ENCODE measurements around the gene PAK6.
A peak's percentile ranks its signal among the peaks of the same experiment; 100 is the strongest.

The PAK6 gene

DNA sequence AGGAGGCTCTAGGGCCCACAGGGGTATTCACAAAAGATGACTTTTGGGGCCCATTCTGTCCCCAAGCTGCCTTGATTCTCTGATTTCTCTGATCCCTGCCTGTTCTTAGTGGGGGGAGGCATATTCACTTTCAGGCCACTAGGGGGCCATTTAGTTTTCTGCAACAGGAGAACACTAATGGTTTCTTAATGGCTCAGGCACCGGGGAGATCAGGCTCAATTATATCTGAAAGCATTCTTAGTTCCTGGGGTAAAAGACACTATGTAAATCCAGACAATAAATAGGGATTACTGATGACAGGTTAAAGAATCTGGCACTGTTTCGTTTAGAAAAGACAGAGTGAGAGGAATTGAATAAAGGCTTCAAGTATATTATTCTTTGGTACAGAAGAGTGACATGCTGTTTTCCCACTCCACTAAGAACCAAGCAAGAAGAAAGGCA, 82.1 kb downstream of the PAK6 start:
- DNase-seq (ENCODE audit: low read depth, low spot score), result peak; percentile 60
- H3K4me3 ChIP-seq (ENCODE audit: low read length), result no peak overlapping the region

DNA sequence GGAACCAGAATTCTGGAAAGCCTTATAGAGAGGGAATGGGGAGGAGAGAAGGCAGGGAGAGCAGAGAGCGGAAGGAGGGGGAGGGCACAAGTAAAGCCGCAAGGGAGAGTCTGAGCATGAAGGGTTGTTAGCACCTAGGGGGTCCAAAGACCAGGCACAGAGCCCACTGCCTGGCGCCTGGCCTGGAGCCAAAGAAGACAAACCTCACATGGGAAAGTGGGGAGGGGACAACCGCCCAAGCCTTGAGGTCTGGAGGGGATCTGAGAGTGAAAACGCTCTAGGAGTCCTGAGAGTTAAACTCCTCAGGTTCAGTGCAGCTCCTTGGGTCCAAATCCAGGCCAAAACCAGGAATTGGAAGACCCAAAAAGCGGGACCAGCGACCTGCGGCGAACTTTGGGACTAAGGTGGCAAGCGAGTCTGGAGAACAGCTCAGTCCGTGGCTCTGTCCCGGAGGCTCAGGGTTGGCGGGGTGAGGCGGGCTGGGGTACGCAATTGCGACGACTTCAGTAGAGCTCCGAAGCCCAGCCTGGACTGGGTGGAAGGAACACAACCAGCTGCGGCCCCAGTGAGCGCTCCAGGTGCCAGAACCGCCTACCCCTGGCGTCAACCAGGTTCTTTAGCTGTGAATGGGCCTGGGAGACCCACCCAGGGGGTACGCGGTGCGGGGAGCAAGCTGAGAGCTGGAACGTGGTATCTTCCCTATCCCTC, 83.8 kb downstream of the PAK6 start:
- H3K4me3 ChIP-seq (ENCODE audit: low read length), result peak overlapping the region; percentile 38
- DNase-seq (ENCODE audit: low read depth, low spot score), result no peak

DNA sequence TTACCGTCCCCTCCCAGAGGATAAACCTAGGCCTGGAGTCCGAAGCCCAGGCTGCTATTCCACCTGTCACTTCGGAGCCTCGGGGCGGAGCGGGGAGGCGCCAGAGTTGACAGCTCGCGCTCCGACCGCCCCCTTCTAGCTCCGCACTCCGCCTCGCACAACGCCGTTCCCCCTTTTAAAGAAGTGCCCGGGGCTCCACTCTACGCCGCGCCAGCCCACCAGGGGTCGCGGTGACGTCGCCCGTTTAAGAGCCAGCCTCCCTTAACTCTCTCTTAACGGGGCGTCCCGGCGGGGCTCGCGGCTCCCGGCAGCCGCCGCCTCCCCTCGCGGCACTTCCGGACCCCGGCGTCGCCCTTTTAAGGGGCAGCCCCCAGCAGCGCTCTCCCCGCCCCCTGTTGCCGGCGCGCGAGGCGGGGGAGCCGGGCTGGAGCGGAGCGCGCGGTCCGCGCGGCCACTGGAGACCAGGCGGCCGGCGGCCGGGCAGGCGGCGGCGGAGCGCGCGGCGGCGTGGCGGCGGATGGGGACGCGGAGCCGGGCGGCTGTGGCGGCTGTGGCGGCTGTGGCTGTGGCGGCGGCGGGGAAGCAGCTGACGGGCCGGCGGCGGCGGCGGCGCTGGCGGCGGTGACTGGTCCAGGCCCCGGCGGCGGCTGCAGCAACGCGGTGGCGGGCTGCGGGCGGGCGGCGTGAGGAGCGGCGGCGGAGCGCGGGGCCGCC, 84.5 kb downstream of the PAK6 start, which contains the start of gene INAFM2:
TSS of gene INAFM2 (plus strand) at position 454 of the 714 bp plus-strand sequence. CDS start 364 bp downstream, outside the sequence.
- H3K4me3 ChIP-seq (ENCODE audit: low read length), result peak within 1 kb of the TSS; percentile 53
- peak; percentile 93 for DNase-seq (ENCODE audit: low read depth, low spot score)

DNA sequence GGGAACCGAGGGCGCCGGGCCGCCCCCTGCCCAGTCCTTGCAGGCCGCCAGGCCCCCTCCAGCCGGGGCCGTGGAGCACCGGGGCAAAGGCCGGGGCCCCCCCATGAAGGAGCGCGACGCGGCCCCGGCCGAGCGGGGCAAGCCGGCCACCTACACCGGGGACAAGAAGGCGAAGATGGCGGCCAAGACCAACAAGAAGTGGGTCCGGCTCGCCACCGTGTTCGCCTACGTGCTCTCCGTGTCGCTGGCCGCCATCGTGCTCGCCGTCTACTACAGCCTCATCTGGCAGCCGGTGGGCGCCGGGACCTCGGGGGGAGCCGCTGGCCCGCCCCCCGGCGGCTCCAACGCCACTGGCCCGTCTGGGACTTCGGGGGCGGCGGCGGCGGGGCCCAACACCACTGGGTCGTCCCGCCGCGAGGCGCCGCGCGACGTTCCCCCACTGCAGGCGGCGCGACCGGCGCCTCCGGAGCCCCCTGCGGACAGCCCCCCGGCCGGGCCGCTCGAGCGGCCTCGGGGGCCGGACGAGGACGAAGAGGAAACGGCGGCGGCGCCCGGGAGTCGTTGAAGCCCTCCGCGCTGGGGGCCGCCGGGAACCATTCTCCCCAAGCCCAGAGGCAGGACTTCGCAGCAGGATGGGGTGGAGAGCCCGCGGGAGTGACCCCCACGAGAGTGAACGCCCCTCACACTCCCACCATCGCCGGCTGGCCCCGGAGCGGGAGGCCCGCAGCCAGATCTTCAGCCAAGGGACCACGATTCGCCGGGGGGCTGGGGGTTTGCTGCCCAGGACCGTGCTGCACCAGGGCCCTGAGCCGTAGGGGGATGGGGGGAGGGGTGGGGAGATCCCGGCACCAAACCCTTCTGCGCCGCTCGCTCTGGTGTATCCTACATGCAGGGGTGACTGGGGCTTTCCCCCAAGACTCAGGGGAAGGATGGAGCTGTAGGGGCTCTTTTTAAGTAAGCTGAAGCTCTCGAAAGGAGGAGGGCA, 85.4 kb downstream of the PAK6 start:
- H3K4me3 ChIP-seq (ENCODE audit: low read length), result peak overlapping the region; percentile 53
- DNase-seq (ENCODE audit: low read depth, low spot score), result no peak

DNA sequence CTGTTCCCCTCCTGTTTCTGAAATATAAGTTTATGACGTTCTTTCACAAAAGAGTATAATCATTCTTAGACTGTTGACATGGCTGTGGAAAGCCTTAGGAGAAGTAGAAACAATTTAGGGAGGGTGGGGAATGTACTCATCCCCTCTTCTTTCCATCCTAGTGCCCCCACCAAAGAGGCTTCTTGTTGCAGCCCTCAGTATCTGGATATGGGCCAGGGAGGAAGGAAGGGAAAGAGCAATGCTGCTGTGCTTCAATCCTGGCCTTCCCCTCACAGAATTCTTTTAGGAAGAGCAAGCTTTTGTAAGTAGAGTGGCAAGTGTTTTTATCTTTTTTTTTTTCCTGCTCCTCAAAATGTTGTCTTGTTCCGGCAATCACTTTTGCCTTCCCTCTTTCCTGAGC, 86.3 kb downstream of the PAK6 start:
- no peak overlapping the region for H3K4me3 ChIP-seq (ENCODE audit: low read length)
- no peak for DNase-seq (ENCODE audit: low read depth, low spot score)

DNA sequence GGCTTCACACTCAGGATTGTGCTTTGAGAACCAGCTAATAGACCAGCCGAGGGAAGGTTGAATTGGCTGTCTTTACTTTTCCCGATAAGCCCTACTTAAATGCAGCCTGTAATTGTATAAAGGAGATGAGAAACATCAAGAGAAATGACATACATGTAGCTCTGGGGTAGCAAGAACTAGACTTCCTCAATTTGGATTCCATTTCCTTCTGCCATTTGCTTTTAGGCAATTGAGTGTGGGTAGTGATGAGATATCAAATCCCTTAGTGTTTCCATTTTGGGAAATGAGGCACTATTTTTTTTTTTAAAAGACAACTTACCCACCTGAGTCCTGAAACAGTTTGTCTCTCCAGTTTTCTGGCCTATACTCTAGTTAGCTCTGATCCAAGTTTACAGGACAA, 86.8 kb downstream of the PAK6 start:
- H3K4me3 ChIP-seq (ENCODE audit: low read length), result no peak overlapping the region
- DNase-seq (ENCODE audit: low read depth, low spot score), result no peak

All from Jurkat, Clone E6-1 (cell line).